Measurements from ENCODE around the gene PTEN. TPM values are rescaled to one million over a fixed set of nuclear protein-coding genes. Genes with fewer than 3 reads are reported as not detected.
"Not testable (repeated sequence)": the region's sequence is repeated elsewhere in the genome, so short reads cannot be mapped to it uniquely, and the experiment has no call there.

Gene PTEN
- total and polyA plus RNA-seq, 12 donors, result 35.7 to 179 (median 89.8) TPM

DNA sequence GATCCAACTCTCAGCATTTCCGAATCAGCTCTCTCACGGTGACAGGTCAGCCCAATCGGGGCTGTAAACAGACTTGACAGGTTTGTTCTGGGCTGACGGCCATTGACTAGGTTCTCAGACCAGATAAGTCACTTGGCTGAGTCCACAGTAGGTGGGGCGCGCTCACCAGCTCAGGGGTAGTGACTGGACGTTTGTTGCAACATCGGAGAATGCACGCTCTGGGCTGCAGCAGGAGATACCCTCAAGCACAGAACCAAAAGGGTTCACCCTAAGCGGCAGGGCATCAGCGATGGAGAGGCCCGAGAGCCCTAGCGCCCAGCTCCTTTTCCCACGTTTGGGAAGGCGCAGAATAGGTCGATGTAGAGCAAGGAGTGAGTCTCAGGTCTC lies 1.9 kb upstream of the PTEN start:
- H3K4me1 ChIP-seq (replicated peaks in 1 of 2), result peaks cover 0 to 15% of the 10 kb centered on the region in 2 donors
- WGBS, 4 donors, result 1 to 9% (median 4%) methylated on average over 11 to 16 of the region's 16 CpGs
- intact Hi-C loops (cut with DNase I), result loop anchor here (5.0 to 10.0 kb wide), 3 partner anchors 253 to 526 kb away; no protein-coding TSS in a partner anchor
- TF ChIP-seq POLR2A (IDR thresholded peaks at IDR 0.05), result peak in 1 of 2 donors; percentile 49
- TF ChIP-seq CTCF (IDR thresholded peaks at IDR 0.05), result peak in 1 of 6 experiments; percentile 16
- peak; percentile 73 to 93 (median 91) for DNase-seq
- no peaks in the 10 kb centered on the region for H3K9me3 ChIP-seq (replicated peaks in 1 of 3)
- peak overlapping the region; percentile 75 to 97 (median 94) for H3K27ac ChIP-seq
- H3K4me3 ChIP-seq, result peak overlapping the region; percentile 29 to 90 (median 62)
- H3K27me3 ChIP-seq, result no peaks in the 10 kb centered on the region
- no peaks in the 10 kb centered on the region for H3K36me3 ChIP-seq (replicated peaks in 1 of 2)

- no peaks in the 10 kb centered on the region for H3K36me3 ChIP-seq (replicated peaks in 1 of 2)
- WGBS, 4 donors, result 0% methylated on average over 9 to 57 of the region's 57 CpGs
- H3K27ac ChIP-seq, result peak overlapping the region; percentile 75 to 97 (median 94)
- no peaks in the 10 kb centered on the region for H3K9me3 ChIP-seq (replicated peaks in 1 of 3)
- peaks cover 0 to 15% of the 10 kb centered on the region in 2 donors for H3K4me1 ChIP-seq (replicated peaks in 1 of 2)
- H3K27me3 ChIP-seq, result no peaks in the 10 kb centered on the region
- TF ChIP-seq POLR2A (IDR thresholded peaks at IDR 0.05) (peak; percentile 77 to 91), CTCF (IDR thresholded peaks at IDR 0.05) (peak in 2 of 6 experiments; percentile 21 to 33)
- intact Hi-C loops (cut with DNase I), result loop anchor here (5.0 to 10.0 kb wide), 3 partner anchors 253 to 525 kb away; no protein-coding TSS in a partner anchor
- DNase-seq, result peak; percentile 96 to 99 (median 97)
- peak overlapping the region; percentile 56 to 90 (median 78) for H3K4me3 ChIP-seq
Observed at GRCh38 chr10:87861953-87862678, 1.3 kb upstream of the PTEN start.

DNA sequence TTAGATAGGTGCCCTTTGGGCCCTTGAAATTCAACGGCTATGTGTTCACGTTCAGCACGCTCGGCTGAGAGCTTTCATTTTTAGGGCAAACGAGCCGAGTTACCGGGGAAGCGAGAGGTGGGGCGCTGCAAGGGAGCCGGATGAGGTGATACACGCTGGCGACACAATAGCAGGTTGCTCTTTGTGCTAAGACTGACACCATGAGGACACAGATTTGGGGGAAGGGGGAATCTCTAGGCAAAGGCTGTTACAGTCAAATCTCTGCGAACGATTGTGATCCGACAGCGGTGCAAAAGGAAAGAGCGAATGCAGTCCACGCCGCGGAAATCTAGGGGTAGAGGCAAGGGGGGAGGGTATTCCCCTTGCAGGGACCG lies 759 bp upstream of the PTEN start:
- WGBS, 4 donors, result 0 to 2% (median 0%) methylated on average over 9 to 21 of the region's 21 CpGs
- Histone ChIP-seq H3K4me1 (replicated peaks in 1 of 2) (peaks cover 0 to 19% of the 10 kb centered on the region in 2 donors), H3K27ac (peak overlapping the region; percentile 75 to 97 (median 94)), H3K9me3 (replicated peaks in 1 of 3) (no peaks in the 10 kb centered on the region), H3K36me3 (replicated peaks in 1 of 2) (no peaks in the 10 kb centered on the region), H3K4me3 (peak overlapping the region; percentile 56 to 90 (median 78)), H3K27me3 (no peaks in the 10 kb centered on the region)
- intact Hi-C loops (cut with DNase I), result loop anchor here (5.0 to 10.0 kb wide), 3 partner anchors 252 to 525 kb away; no protein-coding TSS in a partner anchor
- no peak for TF ChIP-seq POLR2A (IDR thresholded peaks at IDR 0.05)
- TF ChIP-seq CTCF (IDR thresholded peaks at IDR 0.05), result no peak
- no peak for DNase-seq

DNA sequence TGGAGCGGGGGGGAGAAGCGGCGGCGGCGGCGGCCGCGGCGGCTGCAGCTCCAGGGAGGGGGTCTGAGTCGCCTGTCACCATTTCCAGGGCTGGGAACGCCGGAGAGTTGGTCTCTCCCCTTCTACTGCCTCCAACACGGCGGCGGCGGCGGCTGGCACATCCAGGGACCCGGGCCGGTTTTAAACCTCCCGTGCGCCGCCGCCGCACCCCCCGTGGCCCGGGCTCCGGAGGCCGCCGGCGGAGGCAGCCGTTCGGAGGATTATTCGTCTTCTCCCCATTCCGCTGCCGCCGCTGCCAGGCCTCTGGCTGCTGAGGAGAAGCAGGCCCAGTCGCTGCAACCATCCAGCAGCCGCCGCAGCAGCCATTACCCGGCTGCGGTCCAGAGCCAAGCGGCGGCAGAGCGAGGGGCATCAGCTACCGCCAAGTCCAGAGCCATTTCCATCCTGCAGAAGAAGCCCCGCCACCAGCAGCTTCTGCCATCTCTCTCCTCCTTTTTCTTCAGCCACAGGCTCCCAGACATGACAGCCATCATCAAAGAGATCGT lies 598 bp downstream of the PTEN start:
- Histone ChIP-seq H3K27ac (peak overlapping the region; percentile 75 to 97 (median 94)), H3K4me1 (replicated peaks in 1 of 2) (peaks cover 0 to 32% of the 10 kb centered on the region in 2 donors), H3K4me3 (peak overlapping the region; percentile 67 to 90 (median 88))
- H3K36me3 ChIP-seq (replicated peaks in 1 of 2); H3K9me3 ChIP-seq (replicated peaks in 1 of 3); H3K27me3 ChIP-seq: not testable (repeated sequence)
- intact Hi-C loops (cut with DNase I), result loop anchor here (5.0 to 10.0 kb wide), 3 partner anchors 251 to 523 kb away; no protein-coding TSS in a partner anchor
- WGBS, 4 donors, result 0% methylated on average over 8 to 47 of the region's 47 CpGs
- DNase-seq, result peak in 5 of 7 donors; percentile 34 to 62 (median 44)

Measured in adrenal gland (tissue), 12 donors.